WI38 (cell line): ENCODE measurements around the gene AXDND1.

Experiments used
- H3K4me3 ChIP-seq: 2 replicates; pipeline ENCODE4 v1.5.1; 2011; ENCODE audit warnings: low read depth, mild to moderate bottlenecking, control low read depth, low read length
- TF ChIP-seq, protein P1 (sequence below): IDR thresholded peaks from 2 replicates; pipeline ENCODE4 v1.5.1; 2012; ENCODE audit warnings: low read depth, mild to moderate bottlenecking, control low read depth, low read length

The AXDND1 gene

DNA sequence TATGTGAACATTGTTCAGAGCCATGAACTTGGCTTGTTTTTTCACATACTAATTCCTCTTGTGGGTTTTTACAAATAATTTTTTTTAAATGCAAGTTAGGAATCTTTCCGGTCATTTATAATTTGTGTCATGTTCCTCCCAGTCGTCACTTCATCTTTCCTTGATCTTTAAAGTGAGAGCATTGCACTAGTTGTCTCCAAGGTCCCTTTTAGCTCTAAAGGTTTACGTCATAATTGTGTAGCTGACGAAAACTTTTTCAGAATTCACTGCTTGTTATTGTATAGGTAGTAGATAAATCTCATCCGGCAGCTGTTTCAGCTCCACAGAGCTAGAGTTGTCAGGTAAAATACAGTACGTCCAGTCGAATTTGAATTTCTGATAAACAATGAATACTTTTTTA lies 38.6 kb upstream of the AXDND1 start:
- no peak overlapping the region for H3K4me3 ChIP-seq
- TF ChIP-seq, protein P1, sequence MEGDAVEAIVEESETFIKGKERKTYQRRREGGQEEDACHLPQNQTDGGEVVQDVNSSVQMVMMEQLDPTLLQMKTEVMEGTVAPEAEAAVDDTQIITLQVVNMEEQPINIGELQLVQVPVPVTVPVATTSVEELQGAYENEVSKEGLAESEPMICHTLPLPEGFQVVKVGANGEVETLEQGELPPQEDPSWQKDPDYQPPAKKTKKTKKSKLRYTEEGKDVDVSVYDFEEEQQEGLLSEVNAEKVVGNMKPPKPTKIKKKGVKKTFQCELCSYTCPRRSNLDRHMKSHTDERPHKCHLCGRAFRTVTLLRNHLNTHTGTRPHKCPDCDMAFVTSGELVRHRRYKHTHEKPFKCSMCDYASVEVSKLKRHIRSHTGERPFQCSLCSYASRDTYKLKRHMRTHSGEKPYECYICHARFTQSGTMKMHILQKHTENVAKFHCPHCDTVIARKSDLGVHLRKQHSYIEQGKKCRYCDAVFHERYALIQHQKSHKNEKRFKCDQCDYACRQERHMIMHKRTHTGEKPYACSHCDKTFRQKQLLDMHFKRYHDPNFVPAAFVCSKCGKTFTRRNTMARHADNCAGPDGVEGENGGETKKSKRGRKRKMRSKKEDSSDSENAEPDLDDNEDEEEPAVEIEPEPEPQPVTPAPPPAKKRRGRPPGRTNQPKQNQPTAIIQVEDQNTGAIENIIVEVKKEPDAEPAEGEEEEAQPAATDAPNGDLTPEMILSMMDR = no peak

- TF ChIP-seq, protein P1 = no peak
Observed at GRCh38 chr1:179327679-179328078, 38.1 kb upstream of the AXDND1 start.

DNA sequence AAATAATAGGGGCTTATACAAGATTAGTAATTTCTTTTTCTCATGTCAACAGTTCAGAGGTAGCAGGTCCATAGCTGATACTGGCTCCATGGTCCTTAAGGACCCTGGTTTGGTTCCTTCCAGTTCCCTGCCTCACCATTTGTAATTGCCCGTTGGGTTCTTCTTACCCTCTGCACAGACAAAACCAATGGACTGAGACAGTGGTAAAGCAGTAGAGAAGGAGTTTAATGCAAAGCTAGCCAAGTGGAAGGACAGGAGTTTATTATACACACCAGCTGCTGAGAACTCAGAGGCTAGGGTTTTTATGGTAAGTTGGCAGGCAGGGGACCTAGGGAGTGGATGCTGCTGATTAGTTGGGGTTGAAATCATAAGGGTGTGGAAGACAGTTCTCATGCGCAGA lies 35.9 kb upstream of the AXDND1 start:
- H3K4me3 ChIP-seq = no peak overlapping the region
- TF ChIP-seq, protein P1 = no peak

More at GRCh38 chr1:179327679-179328078, 38.1 kb upstream of the AXDND1 start:
- H3K4me3 ChIP-seq = no peak overlapping the region

- H3K4me3 ChIP-seq = no peak overlapping the region
- TF ChIP-seq, protein P1 = no peak
Observed at GRCh38 chr1:179334440-179334839, 31.3 kb upstream of the AXDND1 start.

DNA sequence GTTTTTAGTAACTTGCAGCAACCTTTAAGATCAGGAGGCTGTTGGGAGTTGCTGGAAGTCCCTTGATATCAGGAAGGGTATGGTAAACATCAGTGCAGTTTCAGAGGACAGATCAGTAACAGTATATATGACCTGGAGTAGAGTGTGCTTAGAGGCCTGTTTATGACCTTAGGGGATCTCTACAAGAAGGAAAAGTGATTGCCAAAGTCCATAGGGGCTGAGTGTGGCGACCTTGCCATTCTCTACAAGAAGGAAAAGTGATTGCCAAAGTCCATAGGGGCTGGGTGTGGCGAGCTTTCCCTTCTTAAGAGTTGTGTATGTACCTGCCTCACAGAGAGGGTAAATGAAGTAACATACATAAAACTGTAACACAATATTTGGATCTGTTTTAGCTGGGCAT lies 28.5 kb upstream of the AXDND1 start:
- TF ChIP-seq, protein P1 = no peak
- no peak overlapping the region for H3K4me3 ChIP-seq

GRCh38 chr1:179337942-179338560 lies 27.7 kb upstream of the AXDND1 start:
- TF ChIP-seq, protein P1 = no peak
- H3K4me3 ChIP-seq = no peak overlapping the region

- TF ChIP-seq, protein P1 = no peak
- H3K4me3 ChIP-seq = no peak overlapping the region
Observed at GRCh38 chr1:179340918-179341317, 24.9 kb upstream of the AXDND1 start.
